ENCODE measurements around the gene MYBL2.
A peak's percentile ranks its signal among the peaks of the same experiment; 100 is the strongest.

MYBL2 gene

DNA sequence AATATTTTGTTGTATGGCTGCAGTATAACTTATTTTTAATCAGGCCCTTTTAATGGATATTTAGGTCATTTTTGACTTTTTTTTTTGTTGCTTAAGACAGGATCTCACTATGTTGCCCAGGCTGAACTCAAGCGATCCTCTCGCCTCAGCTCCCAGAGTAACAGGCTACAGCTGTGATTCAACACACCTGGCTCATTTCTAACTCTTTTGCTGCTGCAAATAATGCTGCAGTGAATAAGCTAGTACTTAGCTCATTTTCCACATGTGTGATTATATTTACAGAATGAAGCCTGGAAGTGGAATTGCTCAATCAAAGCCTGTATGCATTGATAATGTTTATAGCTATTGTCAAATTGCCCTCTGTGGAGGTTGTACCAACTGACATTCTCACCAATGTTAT lies 58.8 kb downstream of the MYBL2 start:
- DNase-seq: no peak

DNA sequence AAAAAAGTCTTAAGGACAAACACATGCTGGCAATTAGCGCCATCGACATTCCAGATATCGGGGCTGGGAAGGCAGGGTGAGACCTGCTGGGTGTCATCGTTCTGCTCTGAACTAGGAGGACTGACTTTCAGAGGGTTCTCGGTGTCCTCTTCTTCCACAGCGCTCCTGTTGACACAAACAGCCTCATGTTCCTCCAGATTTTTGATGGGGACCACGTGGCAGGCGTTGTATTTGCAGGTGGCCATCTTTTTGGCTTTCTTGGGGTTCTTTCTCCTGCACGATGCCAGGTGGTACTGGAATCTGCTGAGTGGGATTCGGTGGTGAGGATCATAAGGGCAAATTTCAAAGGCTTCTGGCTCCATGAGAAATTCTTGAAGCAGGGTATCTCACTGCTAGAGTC lies 59.4 kb downstream of the MYBL2 start:
- DNase-seq: no peak

DNA sequence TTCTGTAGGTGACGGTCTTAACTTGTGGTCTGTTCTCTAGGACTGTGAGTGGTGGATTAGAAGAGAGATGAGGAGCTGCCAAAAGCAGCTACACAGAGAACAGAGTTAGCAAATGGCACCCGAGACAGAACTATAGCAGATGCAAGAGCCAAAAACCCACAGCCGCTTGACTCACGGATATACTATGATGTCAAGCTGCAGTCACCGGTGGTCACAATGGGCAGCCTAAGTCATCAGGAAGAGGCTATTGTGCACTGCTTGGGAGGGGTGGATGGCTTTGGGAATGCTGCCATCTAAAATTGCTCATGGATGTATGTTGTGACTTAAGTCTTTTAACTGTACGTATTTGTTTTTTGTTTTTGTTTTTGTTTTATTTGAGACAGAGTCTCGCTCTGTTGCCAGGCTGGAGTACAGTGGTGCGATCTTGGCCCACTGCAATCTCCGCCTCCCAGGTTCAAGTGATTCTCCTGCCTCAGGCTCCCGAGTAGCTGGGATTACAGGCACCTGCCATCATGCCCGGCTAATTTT lies 60.0 kb downstream of the MYBL2 start, which contains the start of gene GTSF1L:
Gene GTSF1L (minus strand): TSS at position 192 of the 528 bp plus-strand sequence. CDS start 308 bp downstream, outside the sequence.
- no peak for DNase-seq

DNA sequence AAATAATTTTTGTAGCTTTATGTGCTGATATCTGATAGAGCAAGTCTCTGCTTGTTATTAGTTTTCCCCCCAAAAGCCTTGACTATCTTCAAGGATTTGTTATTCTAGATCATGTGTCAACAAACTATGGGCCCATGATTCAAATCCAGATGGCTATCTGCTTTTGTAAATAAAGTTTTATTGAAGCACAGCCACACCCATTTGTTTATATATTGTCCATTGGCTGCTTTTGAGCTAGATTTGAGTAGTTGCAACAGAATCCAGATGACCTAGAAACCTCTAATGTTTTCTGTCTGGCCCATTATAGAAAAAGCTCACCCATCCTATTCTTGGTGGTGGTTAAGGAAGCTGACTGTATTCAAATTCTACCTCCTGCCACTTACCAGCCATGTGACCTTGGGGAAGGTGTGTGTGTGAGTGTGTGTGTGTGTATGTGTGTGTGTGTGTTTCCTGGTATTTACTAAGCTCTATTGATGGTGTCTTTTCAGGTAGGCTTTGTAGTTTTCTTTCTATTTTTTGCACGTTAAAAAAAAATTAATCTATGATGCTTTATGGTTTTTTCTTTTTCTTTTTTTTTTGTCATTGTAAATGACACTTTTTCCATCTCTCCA lies 61.2 kb downstream of the MYBL2 start:
- no peak for DNase-seq

DNA sequence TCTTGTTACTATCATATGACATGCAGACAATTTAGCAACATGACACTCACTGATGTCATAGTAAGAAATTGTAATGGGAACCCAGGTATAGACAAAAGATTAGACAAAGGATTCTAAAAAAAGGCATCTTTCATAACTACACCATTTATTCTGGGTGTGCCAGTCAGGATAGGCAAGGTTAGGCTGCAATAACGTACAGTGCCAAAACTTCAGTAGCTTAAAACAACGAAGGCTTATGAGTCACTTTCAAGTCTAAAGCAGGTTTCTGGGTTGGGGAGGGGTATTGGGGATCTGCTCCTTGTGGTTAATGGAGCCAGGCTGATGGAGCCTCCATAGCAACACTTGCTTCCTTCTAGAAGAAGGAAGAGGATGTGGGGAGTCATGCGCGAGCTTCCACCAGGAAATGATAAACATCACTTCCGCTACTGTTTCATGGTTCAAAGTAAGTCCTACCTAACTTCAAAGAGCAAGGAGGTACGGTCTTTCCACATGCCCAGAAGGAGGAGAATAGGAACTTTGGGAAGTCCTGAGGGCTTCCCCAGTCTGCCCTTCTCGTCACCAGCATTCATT lies 61.9 kb downstream of the MYBL2 start:
- no peak for DNase-seq

DNA sequence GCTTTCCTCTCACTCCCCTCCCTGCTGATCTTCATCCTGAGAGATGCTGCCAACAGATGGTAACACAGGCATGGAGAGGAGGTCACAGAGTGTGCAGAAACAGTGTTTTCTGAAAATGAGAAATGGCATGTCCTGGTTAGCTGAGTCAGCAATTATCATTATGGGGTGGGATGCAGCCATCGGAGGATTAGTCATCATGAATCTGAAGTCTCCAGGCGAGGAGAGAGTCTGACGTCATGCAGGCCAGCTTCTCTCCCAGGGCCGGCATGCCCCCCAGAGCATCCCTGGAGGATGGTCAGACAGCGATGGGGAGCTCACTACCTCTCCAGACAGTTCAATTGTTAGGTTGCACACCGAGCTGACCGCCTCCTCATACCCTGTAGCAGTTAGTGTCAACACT lies 64.6 kb downstream of the MYBL2 start:
- no peak for DNase-seq

DNA sequence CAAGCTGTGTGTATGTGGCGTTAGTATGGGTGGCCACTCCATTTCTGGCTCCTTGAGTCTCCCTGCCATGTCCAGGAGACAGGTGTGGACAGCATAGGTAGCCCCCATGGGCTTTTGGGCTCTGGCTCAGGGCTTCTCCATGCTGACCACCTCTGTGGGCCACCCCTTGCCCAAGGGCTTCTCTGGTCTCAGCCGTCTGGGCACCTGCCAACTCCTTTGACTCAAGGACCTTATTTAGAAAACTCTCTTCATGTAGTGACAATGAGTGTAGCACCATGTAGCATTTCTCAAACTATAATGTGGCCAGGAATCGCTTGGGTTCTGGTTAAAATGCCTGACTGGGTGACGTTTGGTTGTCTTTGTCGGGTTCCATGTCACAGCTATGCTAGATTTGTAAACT lies 65.0 kb downstream of the MYBL2 start:
- no peak for DNase-seq

DNA sequence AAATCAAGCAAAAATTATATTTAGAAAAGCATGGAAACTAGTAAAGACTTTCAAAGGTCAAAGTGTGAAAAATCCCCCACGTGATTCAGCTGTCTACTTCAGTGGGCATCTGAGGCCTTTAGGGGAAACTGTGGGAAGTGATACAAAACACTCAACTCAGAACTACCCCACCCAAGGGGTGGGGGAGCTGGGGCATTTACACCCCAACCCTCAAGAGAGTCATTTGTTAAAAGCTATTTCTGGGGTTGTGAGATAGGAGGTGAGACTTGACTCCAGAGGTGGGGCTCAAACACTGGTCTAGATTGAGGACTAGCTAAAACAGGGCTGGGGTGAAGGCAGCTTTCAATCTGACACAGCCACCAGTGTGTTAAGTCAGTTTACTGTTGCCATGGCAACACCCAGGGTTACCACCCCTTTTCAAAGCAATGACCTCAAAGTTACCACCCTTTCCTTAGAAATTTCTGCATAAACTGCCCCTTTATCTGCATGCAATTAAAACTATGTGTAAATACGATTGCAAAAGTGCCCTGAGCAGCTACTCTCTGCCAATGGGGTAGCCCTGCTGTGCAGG lies 69.8 kb downstream of the MYBL2 start:
- no peak for DNase-seq

DNA sequence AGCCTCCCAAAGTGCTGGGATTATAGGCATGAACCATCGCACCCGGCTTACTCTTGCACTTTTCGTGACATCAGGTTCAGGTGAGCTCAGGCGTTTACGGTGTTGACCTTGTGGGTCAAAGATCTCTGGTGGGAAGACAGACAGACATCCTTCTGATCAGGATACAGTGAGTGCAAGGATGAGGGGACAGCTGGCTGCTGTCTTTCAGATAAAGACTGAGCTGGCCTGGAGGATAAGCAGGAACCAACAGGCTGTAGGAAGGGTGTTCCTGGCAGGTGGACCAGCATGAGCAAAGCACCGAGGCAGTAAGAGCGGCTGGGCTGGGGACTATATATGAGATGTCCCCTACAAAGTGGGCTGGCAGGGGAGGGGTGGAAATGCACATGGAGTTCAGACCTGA lies 71.0 kb downstream of the MYBL2 start:
- no peak for DNase-seq

DNA sequence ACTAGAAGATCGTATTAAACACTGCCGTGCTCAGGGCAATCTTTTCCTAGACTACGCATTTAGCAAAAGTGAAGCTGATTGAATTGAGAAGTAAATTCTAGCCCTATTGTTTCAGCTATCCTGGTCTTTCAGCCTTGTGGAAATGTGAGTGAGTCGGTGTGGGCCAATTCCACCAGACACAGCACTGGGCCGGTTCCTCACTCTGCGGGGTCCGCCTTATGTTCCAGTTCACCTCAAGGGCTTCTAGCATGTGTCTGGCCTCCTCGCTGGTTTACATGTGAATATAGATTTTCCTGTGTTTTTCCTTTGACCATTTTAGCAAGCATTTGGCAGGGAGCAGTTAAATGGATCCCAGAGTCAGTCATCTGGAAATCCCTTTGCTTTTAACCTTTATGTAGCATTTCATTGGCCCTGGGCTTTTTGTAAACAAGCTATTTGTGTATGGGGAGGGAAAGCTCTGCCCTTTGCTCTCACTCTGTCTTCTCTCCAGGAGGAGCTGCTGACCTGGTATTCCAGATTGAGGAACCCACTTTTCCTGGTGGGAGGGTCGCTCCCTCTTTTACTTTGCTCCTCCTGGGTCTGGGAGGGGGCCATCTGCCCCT lies 72.3 kb downstream of the MYBL2 start:
- no peak for DNase-seq

DNA sequence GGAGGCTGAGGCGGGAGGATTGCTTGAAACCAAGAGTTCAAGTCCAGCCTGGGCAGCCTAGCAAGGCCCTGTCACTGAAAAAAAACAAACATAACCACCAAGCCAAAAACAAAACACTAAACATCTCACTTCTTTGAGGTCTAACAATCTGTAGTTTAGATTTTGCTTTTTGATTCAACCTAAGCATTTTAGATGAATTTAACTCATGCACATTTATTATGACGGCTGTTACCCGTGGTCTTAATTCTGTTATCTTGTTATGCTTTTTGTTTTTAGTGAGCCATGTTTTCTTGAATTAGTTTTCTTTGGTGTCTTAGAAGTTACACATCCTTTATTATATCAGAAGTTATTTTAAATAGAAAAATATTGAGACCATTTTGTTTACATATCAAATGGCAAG lies 73.7 kb downstream of the MYBL2 start:
- no peak for DNase-seq

DNA sequence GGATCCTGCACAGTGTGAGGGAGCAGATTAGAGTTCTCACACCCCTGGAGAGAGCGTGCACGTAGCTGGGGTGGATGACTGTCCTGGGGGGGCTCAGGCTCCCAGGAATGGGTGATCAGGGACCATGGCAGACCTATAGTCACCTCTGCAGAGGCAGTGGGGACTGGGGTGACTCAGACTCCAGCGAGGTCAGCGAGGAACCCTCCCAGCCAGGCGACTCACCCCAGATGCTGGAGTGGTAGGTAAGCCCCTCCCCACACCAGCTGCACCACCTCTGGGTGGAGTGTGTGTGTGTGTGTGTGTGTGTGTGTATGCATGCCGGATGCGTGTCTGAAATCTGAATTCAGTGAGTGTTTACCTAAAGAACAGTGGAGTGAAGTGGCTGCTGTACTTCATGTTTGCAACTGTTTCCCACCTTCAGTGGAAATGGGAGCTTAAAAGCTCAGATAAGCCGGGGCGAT lies 77.3 kb downstream of the MYBL2 start:
- no peak for DNase-seq

DNA sequence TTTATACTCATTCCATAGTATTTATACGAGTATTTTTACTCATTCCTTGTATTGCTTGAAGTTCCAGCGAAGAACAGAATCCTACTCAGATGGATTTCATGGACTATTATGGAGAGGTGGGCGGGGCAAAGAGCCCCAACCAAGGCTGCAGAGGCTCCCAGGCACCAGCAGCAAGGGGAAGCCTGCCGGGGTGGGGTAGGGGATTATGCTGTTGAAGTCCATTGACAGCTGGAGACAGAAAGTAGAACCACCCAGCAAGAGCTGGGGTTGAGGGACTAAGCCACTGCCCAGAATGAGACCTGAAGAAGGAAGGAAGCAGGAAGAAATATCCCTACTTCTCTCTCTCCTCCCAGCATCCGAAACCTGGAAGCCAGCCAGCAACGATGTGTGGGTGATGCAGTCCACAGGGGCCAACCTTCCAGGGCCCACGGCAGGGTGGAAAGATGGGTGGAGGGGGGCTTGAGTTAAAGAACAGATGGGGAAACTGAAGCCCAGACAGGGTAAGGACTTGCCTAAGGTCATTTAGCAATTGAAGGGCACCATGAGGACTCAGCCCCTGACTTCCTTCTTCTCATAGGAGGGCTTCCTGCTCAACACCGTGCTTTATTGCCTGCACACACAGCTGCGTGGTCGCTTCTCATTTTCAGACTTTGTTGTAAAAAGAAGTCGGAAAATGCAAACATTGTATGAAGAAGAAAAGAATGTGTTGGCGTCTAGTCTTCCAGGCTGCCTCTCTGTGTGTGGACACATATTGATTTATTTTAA lies 78.2 kb downstream of the MYBL2 start:
- DNase-seq: peak; percentile 13 to 17

DNA sequence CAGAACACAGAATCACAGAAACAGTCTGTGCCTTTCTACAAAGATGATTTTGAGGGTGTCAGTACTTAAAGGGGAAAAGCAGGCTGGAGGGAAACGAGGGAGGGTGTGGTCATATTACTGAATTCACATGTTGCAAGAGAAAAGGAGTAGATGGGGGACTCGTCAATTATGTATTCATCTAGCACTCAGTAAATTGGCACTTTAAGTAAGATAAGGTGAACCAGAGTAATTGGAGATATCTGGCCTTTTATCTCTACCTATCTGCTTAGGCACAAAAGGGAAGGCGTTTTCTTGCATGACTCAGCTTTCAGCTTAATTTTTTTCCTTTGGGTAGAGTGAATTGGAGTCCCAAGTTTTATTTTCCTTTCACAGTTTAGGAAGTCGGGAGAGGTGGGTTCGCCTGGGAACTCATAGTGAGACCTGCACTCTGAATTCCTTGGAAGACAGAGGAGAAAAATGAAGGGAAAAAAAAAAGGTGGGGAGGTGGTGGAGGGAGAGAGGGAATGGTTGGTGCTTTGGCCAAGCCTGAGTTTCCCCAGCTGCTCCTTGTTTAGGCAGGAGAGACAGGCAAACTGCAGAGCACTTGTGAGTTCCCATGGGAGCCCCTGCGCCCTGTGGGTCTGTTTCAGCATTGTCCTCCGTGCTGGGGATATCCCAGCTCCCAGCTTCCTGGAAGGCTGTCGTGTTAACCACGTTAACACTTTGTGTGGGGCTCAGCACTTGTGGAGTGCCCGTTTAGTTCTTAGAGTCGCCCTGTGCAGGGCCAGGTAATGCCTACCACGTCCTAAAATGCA lies 79.6 kb downstream of the MYBL2 start:
- DNase-seq: peak in 1 of 2 donors; percentile 17

DNA sequence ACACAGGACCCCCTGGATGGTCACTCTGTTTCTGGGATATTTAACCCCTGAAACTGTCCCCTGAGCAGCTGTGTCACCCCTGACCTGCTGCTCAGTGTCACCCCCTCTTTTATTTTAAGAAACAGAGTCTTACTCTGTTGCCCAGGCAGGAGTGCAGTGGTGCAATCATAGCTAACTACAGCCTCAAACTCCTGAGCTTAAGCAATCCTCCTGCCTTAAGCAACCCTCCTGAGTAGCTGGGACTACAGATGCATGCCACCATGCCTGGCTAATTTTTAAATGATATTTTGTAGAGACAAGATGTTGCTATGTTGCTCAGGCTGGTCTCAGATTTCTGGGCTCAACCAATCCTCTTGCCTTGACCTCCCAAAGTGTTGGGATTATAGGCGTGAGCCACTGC lies 81.4 kb downstream of the MYBL2 start:
- peak; percentile 50 to 64 for DNase-seq

DNA sequence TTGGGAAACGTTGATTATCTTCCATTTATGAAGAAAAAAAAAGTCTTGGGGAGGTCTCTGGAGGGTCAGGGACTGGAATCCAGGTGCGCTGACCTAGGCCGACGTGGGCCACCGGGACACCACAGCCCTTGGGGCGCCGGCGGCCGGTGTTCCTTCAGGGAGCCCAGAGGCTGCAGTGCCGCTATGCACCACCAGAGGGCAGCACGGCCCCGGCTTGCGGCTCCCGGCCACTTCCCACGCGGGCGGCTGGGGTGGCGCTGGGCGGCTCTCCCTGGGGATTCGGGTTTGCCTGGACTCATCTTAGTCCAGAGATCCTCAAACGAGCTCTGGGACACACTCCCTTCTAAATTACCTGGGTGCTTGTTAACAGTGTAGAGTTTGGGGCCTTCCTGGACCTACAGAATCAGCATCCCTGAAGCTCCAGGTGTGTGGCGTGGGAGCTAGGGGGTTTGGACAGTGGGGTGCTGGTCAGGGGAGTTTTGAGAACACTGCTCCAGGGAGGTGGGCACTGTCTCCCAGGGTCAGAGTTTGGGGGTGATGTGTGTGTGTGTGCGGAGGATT lies 82.9 kb downstream of the MYBL2 start:
- peak; percentile 29 to 93 for DNase-seq

DNA sequence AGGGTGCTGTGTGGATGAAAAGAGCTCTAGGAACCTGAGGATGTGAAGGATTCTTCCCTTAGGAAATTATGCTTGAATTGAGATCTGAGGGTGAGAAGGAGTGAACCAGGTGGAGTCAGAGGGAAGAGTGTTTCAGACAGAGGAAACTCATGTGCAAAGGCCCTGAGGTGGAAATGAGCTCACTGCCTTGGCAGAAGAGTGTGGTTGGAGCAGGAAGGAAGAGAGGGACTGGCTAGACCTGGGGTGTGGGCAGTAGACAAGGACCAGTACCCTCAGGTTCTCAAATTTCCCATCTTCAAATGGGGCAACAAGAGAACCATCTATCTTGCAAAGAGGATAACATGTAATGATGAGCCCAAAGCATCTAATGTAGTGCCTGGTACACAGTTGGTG lies 83.9 kb downstream of the MYBL2 start:
- DNase-seq: no peak

DNA sequence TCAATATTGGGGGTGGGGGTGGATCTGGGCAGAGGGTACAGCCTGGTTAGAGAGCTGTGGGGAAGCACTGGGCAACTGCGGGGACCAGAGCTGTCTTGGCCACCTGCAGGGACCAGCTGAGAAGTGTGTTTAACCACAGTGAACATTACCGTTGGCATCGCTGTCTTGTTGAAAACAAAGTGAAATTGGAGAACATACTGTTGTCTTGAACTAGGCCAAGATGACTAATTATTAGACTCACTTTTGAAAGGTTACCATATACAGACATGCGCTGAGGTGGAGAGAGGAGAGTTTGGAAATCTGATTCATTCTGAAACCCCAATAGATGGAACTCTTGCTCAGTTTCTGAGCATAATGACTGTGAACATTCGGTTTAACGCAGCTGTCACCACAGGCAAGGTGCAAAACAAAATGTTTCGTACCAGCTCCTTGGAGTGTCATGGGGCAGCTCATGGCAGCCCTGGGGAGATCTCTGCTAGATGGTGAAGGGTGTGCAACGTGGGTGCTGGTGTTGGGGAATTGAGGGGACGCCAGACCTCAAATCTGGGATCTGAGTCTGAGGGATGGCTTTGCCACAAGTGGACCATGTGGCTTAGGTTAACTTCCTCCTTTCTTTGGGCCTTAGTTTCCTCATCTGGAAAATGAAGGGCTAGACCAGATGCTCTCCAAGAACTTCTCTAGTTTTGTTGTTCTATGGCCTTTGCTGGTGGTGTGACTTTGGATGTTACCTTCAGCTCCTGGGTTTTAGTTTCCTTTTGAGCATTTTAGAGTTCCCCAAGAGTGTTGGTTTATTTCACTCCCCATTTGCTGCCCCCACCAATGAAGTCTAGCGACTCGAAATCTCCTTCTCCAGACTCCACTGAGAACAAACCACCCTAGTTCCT lies 84.5 kb downstream of the MYBL2 start:
- DNase-seq: peak in 1 of 2 donors; percentile 29

DNA sequence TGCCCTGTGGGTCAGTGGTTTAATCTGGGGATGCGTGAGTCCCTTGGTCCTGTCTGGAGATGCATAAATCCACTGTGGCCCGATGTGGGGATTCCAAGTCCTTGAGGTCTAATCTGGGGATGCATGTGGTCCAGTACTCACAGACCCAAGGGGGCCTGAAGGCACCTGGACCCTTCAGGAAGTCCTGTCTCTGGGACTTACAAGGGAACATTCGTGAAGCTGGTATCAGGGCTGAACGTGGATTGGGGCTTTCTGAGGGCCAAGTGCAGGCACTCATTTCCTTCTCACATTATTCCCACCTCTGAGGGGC lies 85.1 kb downstream of the MYBL2 start:
- DNase-seq: no peak

DNA sequence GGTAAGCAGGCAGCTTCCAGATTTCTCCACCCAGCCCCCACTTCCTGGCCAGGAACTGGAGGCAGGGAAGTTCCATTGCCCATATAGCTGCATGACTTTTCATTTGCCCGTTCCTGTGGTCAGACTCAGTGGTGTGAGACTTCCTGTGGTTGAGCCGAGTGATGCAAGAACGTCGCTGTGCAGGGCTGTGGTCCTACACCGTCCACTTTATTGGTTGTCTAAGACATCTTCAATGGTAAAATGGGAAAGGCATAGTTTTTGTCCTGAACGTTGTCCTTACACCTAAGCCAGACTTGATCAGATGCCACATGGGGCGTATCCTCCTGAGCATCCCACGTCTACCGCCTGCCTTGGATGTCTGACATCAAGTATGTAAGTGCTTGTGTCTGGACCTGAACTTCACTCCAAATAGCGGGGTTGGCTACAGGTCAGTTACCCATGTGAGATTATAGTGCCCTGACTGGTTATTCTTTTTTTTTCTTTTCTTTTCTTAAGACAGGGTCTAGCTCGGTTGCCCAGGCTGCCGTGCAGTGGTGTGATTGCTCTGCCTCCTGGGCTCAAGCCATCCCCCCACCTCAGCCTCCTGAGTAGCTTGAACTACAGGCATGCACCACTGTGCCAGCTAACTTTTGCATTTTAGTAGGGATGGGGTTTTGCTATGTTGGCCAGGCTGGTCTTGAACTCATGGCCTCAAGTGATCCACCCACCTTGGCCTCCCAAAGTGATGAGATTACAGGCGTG lies 85.8 kb downstream of the MYBL2 start:
- DNase-seq: peak; percentile 65 to 71

Data from inflammatory macrophage treated with lipopolysaccharide for 1 hour (primary cell).